Epithelial cell of alveolus of lung (primary cell): ENCODE results near the gene WT1. TPM values are rescaled to one million over a fixed set of nuclear protein-coding genes. Genes with fewer than 3 reads are reported as not detected.

Experiments used
- total RNA-seq: library from RNA; depleted of rRNA; stranded (reverse); fragments of >200 nt; gene quantifications from 2 replicates; pipeline ENCODE4 v1.2.1, GENCODE V29; 2015

Gene WT1
- 1.9 and 8.5 TPM in 2 replicates for total RNA-seq

DNA sequence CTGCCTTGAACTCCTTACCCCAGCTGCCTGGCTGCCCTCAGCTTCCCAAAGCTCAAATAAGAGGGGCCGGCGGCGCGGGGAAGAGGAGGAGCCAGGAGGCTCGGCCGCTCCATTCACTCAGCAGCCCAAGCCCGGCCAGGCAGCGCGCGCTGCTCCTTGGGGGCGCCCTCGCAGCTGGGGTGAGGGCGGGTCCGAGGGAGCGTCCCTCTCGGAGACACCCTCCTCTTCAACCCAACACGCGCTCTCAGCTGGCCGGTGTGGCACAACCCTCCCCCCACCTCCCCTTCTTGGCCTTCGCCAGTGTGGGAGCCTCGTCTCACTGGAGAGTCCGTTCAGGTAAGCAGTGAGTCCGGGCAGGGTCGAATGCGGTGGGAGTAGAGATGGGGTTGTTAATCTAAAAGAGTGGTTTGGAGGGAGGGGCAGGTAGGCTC lies at the start of gene WT1:
Gene WT1 (minus strand): TSS at position 29 of the 431 bp plus-strand sequence.

Other genes with a start within 250 kb of the WT1 start
- 528 and 544 TPM in 2 replicates for gene EIF3M, start 148.3 kb upstream of the WT1 start, total RNA-seq